ENCODE measurements around the gene TOMM20.
A peak's percentile ranks its signal among the peaks of the same experiment; 100 is the strongest.
"Not testable (repeated sequence)": the region's sequence is repeated elsewhere in the genome, so short reads cannot be mapped to it uniquely, and the experiment has no call there.

TOMM20 gene

GRCh38 chr1:235101558-235102258 lies 26.9 kb downstream of the TOMM20 start:
- no peak for DNase-seq (ENCODE audit: low read depth)

- DNase-seq (ENCODE audit: low read depth), result no peak
Observed at GRCh38 chr1:235100194-235100772, 28.4 kb downstream of the TOMM20 start.

- no peak for DNase-seq (ENCODE audit: low read depth)
Observed at GRCh38 chr1:235098991-235099390, 29.6 kb downstream of the TOMM20 start.

- no peak for DNase-seq (ENCODE audit: low read depth)
Observed at GRCh38 chr1:235098547-235098946, 30.1 kb downstream of the TOMM20 start.

- DNase-seq (ENCODE audit: low read depth), result not testable (repeated sequence)
Observed at GRCh38 chr1:235097501-235097900, 31.1 kb downstream of the TOMM20 start.

- no peak for DNase-seq (ENCODE audit: low read depth)
Observed at GRCh38 chr1:235095938-235096562, 32.6 kb downstream of the TOMM20 start.

GRCh38 chr1:235093696-235094592 lies 34.7 kb downstream of the TOMM20 start:
- DNase-seq (ENCODE audit: low read depth), result peak; percentile 70

GRCh38 chr1:235093013-235093695 lies 35.5 kb downstream of the TOMM20 start:
- DNase-seq (ENCODE audit: low read depth), result no peak

- not testable (repeated sequence) for DNase-seq (ENCODE audit: low read depth)
Observed at GRCh38 chr1:235092415-235092814, 36.2 kb downstream of the TOMM20 start.

GRCh38 chr1:235092045-235092406 lies 36.6 kb downstream of the TOMM20 start:
- not testable (repeated sequence) for DNase-seq (ENCODE audit: low read depth)

- DNase-seq (ENCODE audit: low read depth), result not testable (repeated sequence)
Observed at GRCh38 chr1:235091319-235092044, 37.2 kb downstream of the TOMM20 start.

GRCh38 chr1:235090406-235091069 lies 38.1 kb downstream of the TOMM20 start:
- DNase-seq (ENCODE audit: low read depth), result no peak

GRCh38 chr1:235088907-235089306 lies 39.7 kb downstream of the TOMM20 start:
- DNase-seq (ENCODE audit: low read depth), result no peak

- DNase-seq (ENCODE audit: low read depth), result no peak
Observed at GRCh38 chr1:235088430-235088829, 40.2 kb downstream of the TOMM20 start.

GRCh38 chr1:235087906-235088305 lies 40.7 kb downstream of the TOMM20 start:
- DNase-seq (ENCODE audit: low read depth), result no peak

- not testable (repeated sequence) for DNase-seq (ENCODE audit: low read depth)
Observed at GRCh38 chr1:235085411-235086117, 43.1 kb downstream of the TOMM20 start.

GRCh38 chr1:235080788-235081187 lies 47.8 kb downstream of the TOMM20 start:
- not testable (repeated sequence) for DNase-seq (ENCODE audit: low read depth)

- not testable (repeated sequence) for DNase-seq (ENCODE audit: low read depth)
Observed at GRCh38 chr1:235080297-235080657, 48.4 kb downstream of the TOMM20 start.

GRCh38 chr1:235079443-235080296 lies 49.0 kb downstream of the TOMM20 start:
- no peak for DNase-seq (ENCODE audit: low read depth)

Data from stimulated activated CD8-positive, alpha-beta memory T cell treated with anti-CD3 and anti-CD28 coated beads, Interleukin-12 subunit alpha, Interleukin-12 subunit beta, amount 100 ng/mL, for 1 hour (primary cell).